Measurements from ENCODE around the gene RSPH9.

- TF ChIP-seq REST (IDR thresholded peaks at IDR 0.05; ENCODE audit: insufficient read depth in 1 of 2, low read depth in 2 of 2, low read length in 2 of 2) = no peak
- no peak for TF ChIP-seq FOXP2 (optimal IDR thresholded peaks at IDR 0.05; ENCODE audit: borderline replicate concordance, extremely low read depth, extremely low read length, insufficient read depth)
- TF ChIP-seq POLR2AphosphoS5 (IDR thresholded peaks at IDR 0.05; ENCODE audit: low read depth, low read length) = no peak
Observed at GRCh38 chr6:43613721-43614395, 31.0 kb upstream of the RSPH9 start.
